AG09319 (cell line): ENCODE results near the gene GFOD2.
A peak's percentile ranks its signal among the peaks of the same experiment; 100 is the strongest.

Source experiments
- DNase-seq: peaks from one replicate; pipeline ENCODE4 v3.0.0-alpha.2; 2010; ENCODE audit warnings: low read depth; ENCODE audit errors: extremely low read depth
- TF ChIP-seq, protein P1 (sequence below): IDR thresholded peaks from 2 replicates; pipeline ENCODE4 v1.5.1; 2011; ENCODE audit warnings: low read depth, mild to moderate bottlenecking, inconsistent platforms, low read length, moderate library complexity

The GFOD2 gene

DNA sequence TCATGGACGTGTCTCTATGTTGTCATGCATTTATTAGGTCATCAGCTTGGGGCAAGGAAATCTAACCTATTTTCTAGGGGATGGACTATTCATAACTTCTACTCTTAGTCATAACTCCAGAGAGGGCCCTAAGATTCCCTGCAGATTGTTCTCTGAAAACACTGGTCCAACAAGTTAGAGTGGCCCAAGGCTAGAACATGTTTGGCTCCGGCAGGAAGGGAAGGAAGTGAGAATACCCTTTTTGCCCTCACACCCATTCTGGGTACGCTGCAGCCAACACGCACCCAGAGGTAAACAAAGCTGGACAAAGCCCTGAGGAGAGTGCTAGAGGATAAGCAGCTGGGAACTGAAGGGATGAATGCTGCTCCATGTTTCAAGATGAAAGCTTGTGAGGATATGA, 42.6 kb downstream of the GFOD2 start:
- no peak for DNase-seq
- TF ChIP-seq, protein P1, sequence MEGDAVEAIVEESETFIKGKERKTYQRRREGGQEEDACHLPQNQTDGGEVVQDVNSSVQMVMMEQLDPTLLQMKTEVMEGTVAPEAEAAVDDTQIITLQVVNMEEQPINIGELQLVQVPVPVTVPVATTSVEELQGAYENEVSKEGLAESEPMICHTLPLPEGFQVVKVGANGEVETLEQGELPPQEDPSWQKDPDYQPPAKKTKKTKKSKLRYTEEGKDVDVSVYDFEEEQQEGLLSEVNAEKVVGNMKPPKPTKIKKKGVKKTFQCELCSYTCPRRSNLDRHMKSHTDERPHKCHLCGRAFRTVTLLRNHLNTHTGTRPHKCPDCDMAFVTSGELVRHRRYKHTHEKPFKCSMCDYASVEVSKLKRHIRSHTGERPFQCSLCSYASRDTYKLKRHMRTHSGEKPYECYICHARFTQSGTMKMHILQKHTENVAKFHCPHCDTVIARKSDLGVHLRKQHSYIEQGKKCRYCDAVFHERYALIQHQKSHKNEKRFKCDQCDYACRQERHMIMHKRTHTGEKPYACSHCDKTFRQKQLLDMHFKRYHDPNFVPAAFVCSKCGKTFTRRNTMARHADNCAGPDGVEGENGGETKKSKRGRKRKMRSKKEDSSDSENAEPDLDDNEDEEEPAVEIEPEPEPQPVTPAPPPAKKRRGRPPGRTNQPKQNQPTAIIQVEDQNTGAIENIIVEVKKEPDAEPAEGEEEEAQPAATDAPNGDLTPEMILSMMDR = no peak

DNA sequence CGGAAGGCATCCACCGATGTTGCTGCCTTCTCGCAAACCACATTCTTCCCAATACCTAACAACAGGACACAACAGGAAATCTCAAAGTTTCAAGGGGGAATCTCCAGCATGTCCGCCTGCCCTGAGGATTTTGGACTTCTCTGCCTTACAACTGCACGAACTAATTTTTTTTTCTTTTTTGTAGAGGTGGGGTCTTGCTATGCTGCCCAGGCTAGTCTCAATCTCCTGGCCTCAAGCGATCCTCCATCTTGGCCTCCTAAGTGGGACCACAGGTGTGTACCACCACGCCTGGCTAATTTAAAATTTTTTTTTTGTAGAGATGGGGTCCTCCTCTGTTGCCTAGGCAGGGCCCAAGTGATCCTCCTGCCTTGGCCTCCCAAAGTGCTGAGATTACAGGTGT, 43.1 kb downstream of the GFOD2 start:
- TF ChIP-seq, protein P1 = no peak
- no peak for DNase-seq

DNA sequence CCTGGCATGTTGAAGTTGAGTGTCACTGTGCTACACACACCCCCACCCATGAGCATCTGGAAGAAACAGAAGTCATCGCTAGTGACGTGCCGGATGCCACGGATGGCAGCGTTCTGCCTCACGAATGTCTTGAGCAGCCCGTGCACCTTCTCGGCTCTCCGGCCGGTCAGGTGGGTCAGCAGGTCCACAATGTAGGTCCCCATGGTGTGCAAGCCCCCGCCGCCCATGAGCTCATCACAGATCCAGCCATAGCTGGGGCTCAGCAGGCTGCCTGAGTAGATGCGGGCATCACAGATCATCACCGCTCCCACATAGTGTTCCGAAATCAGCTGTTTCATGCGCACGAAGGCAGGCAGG, 43.6 kb downstream of the GFOD2 start:
- no peak for DNase-seq
- TF ChIP-seq, protein P1 = no peak

DNA sequence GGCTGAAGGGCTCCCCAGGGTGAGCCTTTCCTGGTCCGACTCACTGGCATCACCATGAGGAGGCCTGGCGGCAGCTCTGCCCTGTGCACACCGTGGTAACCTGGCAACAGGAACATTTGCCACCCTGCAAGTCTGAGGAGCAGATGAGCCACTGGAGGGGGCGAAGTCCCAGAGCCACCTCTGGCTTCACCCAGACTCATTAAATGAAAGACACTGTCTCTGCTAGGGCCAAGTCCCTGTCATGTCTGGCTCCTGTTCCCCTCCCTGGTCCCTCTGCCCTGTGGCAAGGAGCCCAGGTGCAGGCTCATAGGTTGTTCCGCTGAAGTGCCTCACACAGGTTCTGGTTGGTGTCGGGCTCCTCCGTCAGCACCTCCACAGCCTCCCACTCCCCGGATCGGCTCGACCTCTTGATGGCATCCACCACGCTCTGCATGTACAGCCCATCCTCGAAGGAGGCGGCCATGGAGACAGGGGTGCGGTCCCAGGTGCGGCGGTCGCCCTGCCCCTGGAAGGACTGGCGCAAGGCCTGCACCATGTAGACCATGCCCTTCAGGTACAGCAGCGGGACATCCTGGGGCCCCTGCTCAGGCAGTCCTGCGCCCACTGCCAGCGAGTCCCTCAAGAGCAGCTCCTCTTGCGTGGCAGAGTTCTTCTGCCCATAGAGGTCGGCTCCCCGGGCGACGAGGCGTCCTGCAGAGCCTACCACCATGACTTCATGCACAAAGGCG, 44.1 kb downstream of the GFOD2 start:
- TF ChIP-seq, protein P1 = no peak
- DNase-seq = no peak

DNA sequence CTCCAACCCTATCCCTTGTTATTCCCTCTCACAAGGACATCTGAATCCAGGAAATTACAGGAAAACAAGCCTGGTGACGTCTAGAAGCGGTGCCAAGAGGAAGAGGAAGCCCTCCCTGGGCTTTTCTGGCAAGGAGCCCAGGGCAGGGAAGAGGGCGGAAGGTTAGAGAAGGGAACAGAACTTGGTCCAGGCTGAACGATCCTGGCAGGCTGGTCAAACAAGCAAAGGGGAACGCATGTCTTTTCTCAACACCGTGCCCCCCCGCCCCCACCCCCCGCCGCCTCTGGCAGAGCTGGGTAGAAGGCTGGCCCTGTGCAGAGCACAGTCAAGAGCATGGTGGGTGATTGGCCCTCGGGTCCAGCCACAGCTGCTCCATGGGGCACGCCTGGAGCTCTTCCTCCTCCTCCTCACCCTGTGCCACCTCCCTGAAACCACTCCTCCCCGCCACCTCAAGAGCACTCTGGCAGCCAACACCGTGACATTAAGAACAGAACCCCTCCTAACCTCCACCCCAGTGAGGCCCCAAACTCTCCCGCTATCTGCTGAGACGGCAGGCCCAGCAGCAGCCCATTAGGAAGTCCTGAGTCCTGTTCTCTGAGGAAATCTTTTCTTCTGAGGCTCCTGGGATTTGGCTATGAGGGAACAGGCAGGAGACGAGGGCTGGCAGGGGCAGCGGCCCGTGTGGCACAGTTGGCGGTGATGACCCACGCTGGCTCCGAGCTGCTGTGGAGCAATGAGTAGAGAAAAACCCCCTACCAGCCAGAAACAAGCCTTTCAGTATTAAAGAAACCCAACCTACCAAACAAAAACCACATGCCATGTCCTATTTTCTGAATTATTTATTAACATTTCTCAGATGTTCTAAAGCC, 45.2 kb downstream of the GFOD2 start:
- TF ChIP-seq, protein P1 = no peak
- no peak for DNase-seq

DNA sequence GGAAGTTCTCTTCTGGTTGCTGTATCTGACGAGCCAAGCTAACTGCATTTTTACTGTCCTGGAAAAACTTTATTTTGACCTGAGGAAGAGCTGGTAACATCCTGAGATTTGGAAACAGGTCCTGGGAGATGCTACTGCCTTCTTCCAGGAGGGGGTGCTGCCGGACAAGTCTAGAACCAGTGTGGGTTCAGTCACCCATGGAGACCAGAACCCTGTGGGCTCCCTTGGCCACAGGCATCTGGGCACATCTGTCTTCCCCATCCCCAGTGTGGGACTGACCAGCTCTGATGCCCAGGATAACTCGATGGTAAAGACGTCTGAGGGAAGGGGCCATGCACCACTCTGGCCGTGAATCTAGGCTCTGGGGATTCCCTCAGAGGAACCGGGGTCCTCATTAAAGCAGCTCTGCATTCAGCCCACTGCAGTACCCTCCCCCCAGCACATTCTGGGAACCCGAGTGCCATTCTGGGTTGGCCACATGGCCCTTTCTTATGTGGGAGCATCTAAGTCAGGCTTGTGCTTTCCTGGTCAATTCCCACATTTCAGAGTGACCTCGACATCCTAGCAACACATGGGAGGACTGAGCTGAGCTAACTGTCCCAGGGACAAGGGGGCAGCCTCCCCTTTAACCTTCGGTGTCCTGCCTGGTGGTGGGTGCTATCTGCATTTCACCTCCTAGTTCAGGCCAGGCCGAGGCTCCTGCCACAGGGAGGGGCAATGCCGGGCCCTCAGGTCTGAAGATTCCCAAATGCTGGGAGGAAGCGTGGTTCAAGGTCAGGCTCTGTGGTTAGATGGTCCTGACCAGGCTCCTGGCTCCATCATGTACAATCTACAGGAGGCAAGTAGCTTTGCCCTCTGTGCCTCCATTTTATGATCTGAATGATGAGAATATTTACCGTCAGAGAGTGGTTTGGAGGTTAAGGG, 46.1 kb downstream of the GFOD2 start:
- TF ChIP-seq, protein P1 = peak; percentile 70
- peak; percentile 15 for DNase-seq
